ENCODE measurements around the gene METAP2. TPM values are rescaled to one million over a fixed set of nuclear protein-coding genes. Genes with fewer than 3 reads are reported as not detected.
"Not testable (repeated sequence)": the region's sequence is repeated elsewhere in the genome, so short reads cannot be mapped to it uniquely, and the experiment has no call there.

METAP2 gene
- total RNA-seq, 3 donors from 2014 or later (not counting 1 experiment from before 2014, with no cell fraction given), result 45.6 to 56.1 (median 45.8) TPM

- Mint-ChIP-seq H3K36me3 (no peaks in the 10 kb centered on the region), H3K4me3 (no peak overlapping the region), H3K9me3 (peaks cover 0 to 2% of the 10 kb centered on the region in 2 donors), H3K27me3 (ENCODE audit: low read depth in 2 of 2) (peaks cover 46 to 48% of the 10 kb centered on the region in 2 donors), H3K4me1 (no peaks in the 10 kb centered on the region), H3K27ac (no peak overlapping the region)
- intact Hi-C loops (cut with micrococcal nuclease), result no loop called here
- no peaks in the 10 kb centered on the region for H3K36me3 ChIP-seq (ENCODE audit: control insufficient read depth, insufficient read depth, low read length)
- WGBS (ENCODE audit: insufficient coverage), result 34% methylated on average over 22 of the region's 22 CpGs
- H3K9me3 ChIP-seq (ENCODE audit: control insufficient read depth, insufficient read depth, low read length), result no peaks in the 10 kb centered on the region
- TF ChIP-seq CTCF (IDR thresholded peaks at IDR 0.05), result no peak
- ATAC-seq (no peak), DNase-seq (no peak)
- no peaks in the 10 kb centered on the region for H3K4me1 ChIP-seq (ENCODE audit: control insufficient read depth, insufficient read depth, low read length)
- H3K4me3 ChIP-seq (ENCODE audit: low read length), result no peak overlapping the region
- no peak overlapping the region for H3K27ac ChIP-seq (ENCODE audit: low read length)
- H3K27me3 ChIP-seq (ENCODE audit: control insufficient read depth, insufficient read depth, low read length), result peaks cover 19% of the 10 kb centered on the region
Measured at GRCh38 chr12:95446506-95446900, 27.4 kb upstream of the METAP2 start.

- H3K36me3 ChIP-seq (ENCODE audit: control insufficient read depth, insufficient read depth, low read length); H3K4me1 ChIP-seq (ENCODE audit: control insufficient read depth, insufficient read depth, low read length); intact Hi-C loops (cut with micrococcal nuclease); DNase-seq; H3K4me3 ChIP-seq (ENCODE audit: low read length); H3K9me3 ChIP-seq (ENCODE audit: control insufficient read depth, insufficient read depth, low read length); H3K4me3 Mint-ChIP-seq; H3K27ac Mint-ChIP-seq; H3K4me1 Mint-ChIP-seq; ATAC-seq; H3K9me3 Mint-ChIP-seq; H3K36me3 Mint-ChIP-seq; H3K27ac ChIP-seq (ENCODE audit: low read length): not testable (repeated sequence)
- H3K27me3 Mint-ChIP-seq (ENCODE audit: low read depth in 2 of 2), result peaks cover 38 to 42% of the 10 kb centered on the region in 2 donors
- H3K27me3 ChIP-seq (ENCODE audit: control insufficient read depth, insufficient read depth, low read length), result peaks cover 19% of the 10 kb centered on the region
- 83% methylated on average over 1 of the region's 1 CpG for WGBS (ENCODE audit: insufficient coverage)
Measured at GRCh38 chr12:95449656-95450055, 24.3 kb upstream of the METAP2 start.

GRCh38 chr12:95452501-95452900, 21.5 kb upstream of the METAP2 start:
- H3K27ac Mint-ChIP-seq; H3K9me3 Mint-ChIP-seq; H3K9me3 ChIP-seq (ENCODE audit: control insufficient read depth, insufficient read depth, low read length); H3K36me3 ChIP-seq (ENCODE audit: control insufficient read depth, insufficient read depth, low read length); H3K4me1 Mint-ChIP-seq; H3K27ac ChIP-seq (ENCODE audit: low read length); H3K36me3 Mint-ChIP-seq; H3K4me3 Mint-ChIP-seq; H3K27me3 ChIP-seq (ENCODE audit: control insufficient read depth, insufficient read depth, low read length); H3K4me1 ChIP-seq (ENCODE audit: control insufficient read depth, insufficient read depth, low read length); ATAC-seq; H3K4me3 ChIP-seq (ENCODE audit: low read length); intact Hi-C loops (cut with micrococcal nuclease); DNase-seq: not testable (repeated sequence)
- WGBS (ENCODE audit: insufficient coverage), result 75% methylated on average over 1 of the region's 2 CpGs
- H3K27me3 Mint-ChIP-seq (ENCODE audit: low read depth in 2 of 2), result peaks cover 19 to 20% of the 10 kb centered on the region in 2 donors

GRCh38 chr12:95453881-95454280, 20.1 kb upstream of the METAP2 start:
- H3K9me3 Mint-ChIP-seq; intact Hi-C loops (cut with micrococcal nuclease): not testable (repeated sequence)

GRCh38 chr12:95454780-95455215, 19.2 kb upstream of the METAP2 start:
- ATAC-seq; H3K36me3 Mint-ChIP-seq; H3K27me3 ChIP-seq (ENCODE audit: control insufficient read depth, insufficient read depth, low read length); H3K27ac ChIP-seq (ENCODE audit: low read length); H3K36me3 ChIP-seq (ENCODE audit: control insufficient read depth, insufficient read depth, low read length); H3K4me3 Mint-ChIP-seq; H3K4me3 ChIP-seq (ENCODE audit: low read length); H3K27ac Mint-ChIP-seq; H3K4me1 ChIP-seq (ENCODE audit: control insufficient read depth, insufficient read depth, low read length); DNase-seq; intact Hi-C loops (cut with micrococcal nuclease); H3K4me1 Mint-ChIP-seq; H3K9me3 Mint-ChIP-seq: not testable (repeated sequence)
- H3K27me3 Mint-ChIP-seq (ENCODE audit: low read depth in 2 of 2), result peaks cover 10 to 11% of the 10 kb centered on the region in 2 donors
- whole genome bisulfite sequencing (ENCODE audit: insufficient coverage), result 84% methylated on average over 6 of the region's 6 CpGs
- peaks cover 12% of the 10 kb centered on the region for H3K9me3 ChIP-seq (ENCODE audit: control insufficient read depth, insufficient read depth, low read length)

More at GRCh38 chr12:95453881-95454280, 20.1 kb upstream of the METAP2 start:
- peaks cover 12% of the 10 kb centered on the region for H3K9me3 ChIP-seq (ENCODE audit: control insufficient read depth, insufficient read depth, low read length)
- not testable (repeated sequence) for H3K27me3 ChIP-seq (ENCODE audit: control insufficient read depth, insufficient read depth, low read length); H3K4me3 Mint-ChIP-seq; H3K27ac Mint-ChIP-seq; H3K4me1 ChIP-seq (ENCODE audit: control insufficient read depth, insufficient read depth, low read length); ATAC-seq; H3K27ac ChIP-seq (ENCODE audit: low read length); DNase-seq; H3K36me3 Mint-ChIP-seq; H3K36me3 ChIP-seq (ENCODE audit: control insufficient read depth, insufficient read depth, low read length); H3K4me3 ChIP-seq (ENCODE audit: low read length); H3K4me1 Mint-ChIP-seq
- peaks cover 18% of the 10 kb centered on the region in 2 donors for H3K27me3 Mint-ChIP-seq (ENCODE audit: low read depth in 2 of 2)
- 67% methylated on average over 1 of the region's 1 CpG for WGBS (ENCODE audit: insufficient coverage)

- ATAC-seq; H3K27ac Mint-ChIP-seq; H3K4me1 ChIP-seq (ENCODE audit: control insufficient read depth, insufficient read depth, low read length); DNase-seq; H3K27me3 ChIP-seq (ENCODE audit: control insufficient read depth, insufficient read depth, low read length); H3K27ac ChIP-seq (ENCODE audit: low read length); H3K4me3 ChIP-seq (ENCODE audit: low read length); intact Hi-C loops (cut with micrococcal nuclease); H3K9me3 Mint-ChIP-seq; H3K36me3 ChIP-seq (ENCODE audit: control insufficient read depth, insufficient read depth, low read length); H3K4me3 Mint-ChIP-seq; H3K4me1 Mint-ChIP-seq; H3K27me3 Mint-ChIP-seq (ENCODE audit: low read depth in 2 of 2); H3K36me3 Mint-ChIP-seq: not testable (repeated sequence)
- 85% methylated on average over 8 of the region's 8 CpGs for WGBS (ENCODE audit: insufficient coverage)
- H3K9me3 ChIP-seq (ENCODE audit: control insufficient read depth, insufficient read depth, low read length), result peaks cover 12% of the 10 kb centered on the region
Measured at GRCh38 chr12:95457605-95458004, 16.3 kb upstream of the METAP2 start.
